ENCODE measurements around the gene SLC16A3.

GRCh38 chr17:82224666-82225065 is 4.2 kb upstream of the SLC16A3 start:
- TF ChIP-seq, protein P1, sequence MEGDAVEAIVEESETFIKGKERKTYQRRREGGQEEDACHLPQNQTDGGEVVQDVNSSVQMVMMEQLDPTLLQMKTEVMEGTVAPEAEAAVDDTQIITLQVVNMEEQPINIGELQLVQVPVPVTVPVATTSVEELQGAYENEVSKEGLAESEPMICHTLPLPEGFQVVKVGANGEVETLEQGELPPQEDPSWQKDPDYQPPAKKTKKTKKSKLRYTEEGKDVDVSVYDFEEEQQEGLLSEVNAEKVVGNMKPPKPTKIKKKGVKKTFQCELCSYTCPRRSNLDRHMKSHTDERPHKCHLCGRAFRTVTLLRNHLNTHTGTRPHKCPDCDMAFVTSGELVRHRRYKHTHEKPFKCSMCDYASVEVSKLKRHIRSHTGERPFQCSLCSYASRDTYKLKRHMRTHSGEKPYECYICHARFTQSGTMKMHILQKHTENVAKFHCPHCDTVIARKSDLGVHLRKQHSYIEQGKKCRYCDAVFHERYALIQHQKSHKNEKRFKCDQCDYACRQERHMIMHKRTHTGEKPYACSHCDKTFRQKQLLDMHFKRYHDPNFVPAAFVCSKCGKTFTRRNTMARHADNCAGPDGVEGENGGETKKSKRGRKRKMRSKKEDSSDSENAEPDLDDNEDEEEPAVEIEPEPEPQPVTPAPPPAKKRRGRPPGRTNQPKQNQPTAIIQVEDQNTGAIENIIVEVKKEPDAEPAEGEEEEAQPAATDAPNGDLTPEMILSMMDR (IDR thresholded peaks at IDR 0.05) = no peak
- no peak for TF ChIP-seq POLR2A (IDR thresholded peaks at IDR 0.05)

Data from adrenal gland (tissue), 5 donors.